ENCODE results near the gene DAGLA.

DNA sequence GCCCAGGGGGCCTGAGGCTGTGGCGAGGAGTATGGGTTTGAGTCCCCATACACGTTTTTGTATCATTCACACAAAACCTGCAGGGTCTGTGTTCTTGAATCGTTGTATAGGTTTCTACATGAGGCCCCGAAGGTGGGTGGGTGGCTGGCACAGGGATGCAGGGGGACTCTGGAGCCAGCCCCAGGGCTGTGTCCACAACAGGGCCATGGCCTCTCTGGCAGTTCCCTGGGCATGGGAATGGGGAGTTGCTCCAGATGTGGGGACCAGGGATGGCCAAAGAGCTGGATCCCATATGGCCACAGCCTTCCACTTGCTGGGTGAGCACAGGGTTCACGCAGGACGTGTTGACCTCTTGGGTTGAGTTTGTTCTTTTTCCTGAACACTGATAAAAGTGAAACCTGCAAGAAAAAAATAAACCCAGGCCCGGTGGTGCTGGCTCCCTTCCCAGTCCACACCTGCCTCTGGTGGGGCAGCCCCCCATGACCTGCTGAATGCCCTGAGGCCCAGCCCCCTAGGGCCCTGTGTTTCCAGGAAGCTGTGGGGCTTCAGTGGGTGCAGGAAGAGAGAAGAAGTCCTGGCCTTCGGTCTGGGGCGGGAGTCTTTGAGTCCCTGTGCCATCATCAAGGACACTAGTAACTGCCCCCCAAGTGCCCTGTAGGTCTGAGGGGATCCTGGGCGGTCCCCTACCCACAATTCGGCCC, 88.3 kb downstream of the DAGLA start:
- TF ChIP-seq, protein P1, sequence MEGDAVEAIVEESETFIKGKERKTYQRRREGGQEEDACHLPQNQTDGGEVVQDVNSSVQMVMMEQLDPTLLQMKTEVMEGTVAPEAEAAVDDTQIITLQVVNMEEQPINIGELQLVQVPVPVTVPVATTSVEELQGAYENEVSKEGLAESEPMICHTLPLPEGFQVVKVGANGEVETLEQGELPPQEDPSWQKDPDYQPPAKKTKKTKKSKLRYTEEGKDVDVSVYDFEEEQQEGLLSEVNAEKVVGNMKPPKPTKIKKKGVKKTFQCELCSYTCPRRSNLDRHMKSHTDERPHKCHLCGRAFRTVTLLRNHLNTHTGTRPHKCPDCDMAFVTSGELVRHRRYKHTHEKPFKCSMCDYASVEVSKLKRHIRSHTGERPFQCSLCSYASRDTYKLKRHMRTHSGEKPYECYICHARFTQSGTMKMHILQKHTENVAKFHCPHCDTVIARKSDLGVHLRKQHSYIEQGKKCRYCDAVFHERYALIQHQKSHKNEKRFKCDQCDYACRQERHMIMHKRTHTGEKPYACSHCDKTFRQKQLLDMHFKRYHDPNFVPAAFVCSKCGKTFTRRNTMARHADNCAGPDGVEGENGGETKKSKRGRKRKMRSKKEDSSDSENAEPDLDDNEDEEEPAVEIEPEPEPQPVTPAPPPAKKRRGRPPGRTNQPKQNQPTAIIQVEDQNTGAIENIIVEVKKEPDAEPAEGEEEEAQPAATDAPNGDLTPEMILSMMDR (IDR thresholded peaks at IDR 0.05), result no peak
- no peak for TF ChIP-seq POLR2A (IDR thresholded peaks at IDR 0.05)
